KBM-7 (cell line): ENCODE data around the gene PCBD2.
"Not testable (repeated sequence)": the region's sequence is repeated elsewhere in the genome, so short reads cannot be mapped to it uniquely, and the experiment has no call there.

ENCODE experiments used
- DNase-seq: peaks from one replicate; pipeline ENCODE4 v3.0.0-alpha.2; 2015
- in situ Hi-C: fragments of 300-500 bp; cut with MboI; formaldehyde crosslinking; loops from 2 replicates; pipeline ENCODE4 v1.14.3; 2020; ENCODE audit warnings: low sequenced_read_pairs, low pct_unique_long_range_greater_than_20kb, mixed read lengths

The PCBD2 gene

GRCh38 chr5:134993161-134993560, 88.2 kb downstream of the PCBD2 start:
- DNase-seq: no peak
- in situ Hi-C loops: no loop called here

- peak; percentile 65 for DNase-seq
- in situ Hi-C loops: no loop called here
These were observed 89.7 kb downstream of the PCBD2 start for GRCh38 chr5:134994560-134995156.

GRCh38 chr5:134995850-134996402, 91.0 kb downstream of the PCBD2 start:
- DNase-seq: no peak
- in situ Hi-C loops: no loop called here

- DNase-seq: no peak
- in situ Hi-C loops: no loop called here
These were observed 92.1 kb downstream of the PCBD2 start for GRCh38 chr5:134997015-134997414.

GRCh38 chr5:134998068-134998467, 93.1 kb downstream of the PCBD2 start:
- in situ Hi-C loops, DNase-seq: not testable (repeated sequence)

GRCh38 chr5:135004376-135004775, 99.4 kb downstream of the PCBD2 start:
- in situ Hi-C loops: no loop called here
- DNase-seq: no peak

- DNase-seq: no peak
- in situ Hi-C loops: no loop called here
These were observed 100.1 kb downstream of the PCBD2 start for GRCh38 chr5:135005076-135005475.

GRCh38 chr5:135007305-135007704, 102.4 kb downstream of the PCBD2 start:
- in situ Hi-C loops: no loop called here
- DNase-seq: no peak

- no peak for DNase-seq
- in situ Hi-C loops: no loop called here
These were observed 102.9 kb downstream of the PCBD2 start for GRCh38 chr5:135007749-135008363.

GRCh38 chr5:135008556-135008955, 103.6 kb downstream of the PCBD2 start:
- in situ Hi-C loops: no loop called here
- no peak for DNase-seq

- no peak for DNase-seq
- in situ Hi-C loops: no loop called here
These were observed 104.2 kb downstream of the PCBD2 start for GRCh38 chr5:135008981-135009735.

GRCh38 chr5:135009736-135010501, 105.0 kb downstream of the PCBD2 start:
- DNase-seq: no peak
- in situ Hi-C loops: no loop called here

- in situ Hi-C loops: no loop called here
- DNase-seq: no peak
These were observed 105.8 kb downstream of the PCBD2 start for GRCh38 chr5:135010502-135011354.

- DNase-seq: no peak
- in situ Hi-C loops: no loop called here
These were observed 106.6 kb downstream of the PCBD2 start for GRCh38 chr5:135011355-135012032.

- DNase-seq: no peak
- in situ Hi-C loops: no loop called here
These were observed 107.2 kb downstream of the PCBD2 start for GRCh38 chr5:135012033-135012588.
